HEK293 (cell line): Measurements from ENCODE around the gene APH1A.
A peak's percentile ranks its signal among the peaks of the same experiment; 100 is the strongest.

ENCODE experiments used
- CTCF ChIA-PET: fragments of 350-600 bp; formaldehyde crosslinking; extraction: SDS; loops from one replicate; lab custom pipeline; 2021; ENCODE audit warnings: antibody characterized with exemption; lab: Yijun Ruan, JAX
- POLR2A ChIA-PET: fragments of 300-600 bp; formaldehyde crosslinking; extraction: SDS; loops from one replicate; lab custom pipeline; 2020; ENCODE audit warnings: antibody characterized with exemption, inconsistent platforms; lab: Yijun Ruan, JAX
- H3K27ac ChIP-seq: fragments of 200-500 bp; sonication (Bioruptor generic); 2 replicates; pipeline ENCODE4 v1.5.1; 2014; ENCODE audit warnings: low read depth, low read length, control low read depth, inconsistent platforms; ENCODE audit errors: extremely low read depth
- H3K36me3 ChIP-seq, 2 experiments: fragments of 200-500 bp in 1 of 2; sonication (Bioruptor generic) in 1 of 2; 1 replicate in 1 of 2; 2 replicates in 1 of 2; pipeline ENCODE4 v1.5.1; 2014 to 2017; ENCODE audit warnings: inconsistent platforms in 2 of 2, low read length in 2 of 2; ENCODE audit not compliant: control insufficient read depth in 2 of 2, insufficient read depth in 1 of 2
- H3K4me1 ChIP-seq: fragments of 200-500 bp; sonication (Bioruptor generic); 2 replicates; pipeline ENCODE4 v1.5.1; 2014; ENCODE audit warnings: mild to moderate bottlenecking, low read length, inconsistent platforms; ENCODE audit not compliant: control insufficient read depth, insufficient read depth
- H3K4me3 ChIP-seq: 2 replicates; pipeline ENCODE4 v1.5.1; 2011; ENCODE audit warnings: low read depth, mild to moderate bottlenecking, control low read depth, low read length, moderate library complexity
- H3K9me3 ChIP-seq: fragments of 200-500 bp; sonication (Bioruptor generic); 2 replicates; pipeline ENCODE4 v1.5.1; 2014; ENCODE audit warnings: low read depth, low read length, inconsistent platforms; ENCODE audit not compliant: control insufficient read depth, insufficient read depth
- EGR2 ChIP-seq: fragments of 450-650 bp; formaldehyde crosslinking; IDR thresholded peaks from 2 replicates; pipeline ENCODE4 v1.5.1; 2016; ENCODE audit warnings: low read depth, missing biosample characterization, missing genetic modification characterization
- PRDM1 ChIP-seq: fragments of 450-650 bp; formaldehyde crosslinking; IDR thresholded peaks from 2 replicates; pipeline ENCODE4; 2016; ENCODE audit warnings: missing biosample characterization, missing genetic modification characterization
- TRIM28 ChIP-seq: IDR thresholded peaks from 2 replicates; pipeline ENCODE4 v1.6.1; 2011; ENCODE audit warnings: low read length, control low read depth, borderline replicate concordance
- ZBTB17 ChIP-seq: fragments of 450-650 bp; formaldehyde crosslinking; IDR thresholded peaks from 2 replicates; pipeline ENCODE4 v1.5.1; 2016; ENCODE audit warnings: missing biosample characterization, missing genetic modification characterization
- ZFHX2 ChIP-seq: fragments of 450-650 bp; formaldehyde crosslinking; conservative IDR thresholded peaks from 2 replicates; pipeline ENCODE4 v1.5.1; 2016; ENCODE audit warnings: missing biosample characterization, missing genetic modification characterization
- ZNF112 ChIP-seq: fragments of 450-650 bp; formaldehyde crosslinking; IDR thresholded peaks from 2 replicates; pipeline ENCODE4 v1.5.0; 2017; ENCODE audit warnings: missing biosample characterization, missing genetic modification characterization
- ZNF114 ChIP-seq: fragments of 450-650 bp; formaldehyde crosslinking; IDR thresholded peaks from 2 replicates; pipeline ENCODE4 v1.5.0; 2017; ENCODE audit warnings: missing biosample characterization, missing genetic modification characterization
- ZNF266 ChIP-seq: fragments of 450-650 bp; formaldehyde crosslinking; IDR thresholded peaks from 2 replicates; pipeline ENCODE4 v1.5.1; 2016; ENCODE audit warnings: missing biosample characterization, missing genetic modification characterization, low read depth
- ZNF335 ChIP-seq: fragments of 450-650 bp; formaldehyde crosslinking; conservative IDR thresholded peaks from 2 replicates; pipeline ENCODE4 v1.5.1; 2016; ENCODE audit warnings: missing biosample characterization, missing genetic modification characterization
- ZNF341 ChIP-seq: fragments of 450-650 bp; formaldehyde crosslinking; IDR thresholded peaks from 2 replicates; pipeline ENCODE4; 2016; ENCODE audit warnings: low read depth, missing biosample characterization, missing genetic modification characterization
- ZNF426 ChIP-seq: fragments of 450-650 bp; formaldehyde crosslinking; IDR thresholded peaks from 2 replicates; pipeline ENCODE4 v1.5.1; 2017; ENCODE audit warnings: missing biosample characterization, missing genetic modification characterization, mild to moderate bottlenecking, inconsistent platforms, moderate library complexity
- ZNF600 ChIP-seq: fragments of 450-650 bp; formaldehyde crosslinking; IDR thresholded peaks from 2 replicates; pipeline ENCODE4 v1.5.1; 2016; ENCODE audit warnings: missing biosample characterization, missing genetic modification characterization
- ZSCAN23 ChIP-seq: fragments of 450-650 bp; formaldehyde crosslinking; IDR thresholded peaks from 2 replicates; pipeline ENCODE4 v1.5.1; 2016; ENCODE audit warnings: missing biosample characterization, missing genetic modification characterization
- TF ChIP-seq, protein P1 (sequence below): fragments of 450-650 bp; formaldehyde crosslinking; IDR thresholded peaks from 2 replicates; pipeline ENCODE4 v1.5.1; 2016; ENCODE audit warnings: missing biosample characterization, missing genetic modification characterization
- TF ChIP-seq, protein P2 (sequence below): fragments of 450-650 bp; formaldehyde crosslinking; conservative IDR thresholded peaks from 2 replicates; pipeline ENCODE4 v1.5.1; 2016; ENCODE audit warnings: low read depth, missing biosample characterization, missing genetic modification characterization
- TF ChIP-seq, protein P3 (sequence below): fragments of 450-650 bp; formaldehyde crosslinking; IDR thresholded peaks from 2 replicates; pipeline ENCODE4 v1.5.1; 2016; ENCODE audit warnings: missing biosample characterization, missing genetic modification characterization

APH1A gene

DNA sequence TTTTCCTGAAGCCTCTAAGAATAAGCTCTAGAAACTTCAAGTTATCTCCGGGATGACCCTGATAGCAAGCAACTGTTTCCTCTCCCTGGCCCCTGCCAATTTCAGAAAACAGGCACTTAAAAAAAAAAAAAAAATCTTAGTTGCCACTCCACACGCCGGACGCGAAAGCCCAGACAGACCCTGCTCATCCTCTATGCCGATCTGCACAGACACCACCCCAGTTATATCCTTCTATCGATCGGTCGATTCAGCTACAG, 34.6 kb downstream of the APH1A start:
- ChIA-PET CTCF (interaction anchor here (1.1 kb wide), 1 partner anchor 65 kb away, joined by 3 read pairs; no protein-coding TSS in a partner anchor), POLR2A (interaction anchor here (0.5 to 0.6 kb wide), 2 partner anchors 164 to 643 kb away, joined by 3 read pairs; no protein-coding TSS in a partner anchor)
- Histone ChIP-seq H3K27ac (peak overlapping the region; percentile 82; the same call in 1 of the 2 replicates), H3K36me3 (peaks cover 22% of the 10 kb centered on the region in 2 experiments), H3K9me3 (no peaks in the 10 kb centered on the region), H3K4me3 (peak overlapping the region; percentile 89), H3K4me1 (no peaks in the 10 kb centered on the region; the same call in 1 of the 2 replicates)
- no peak for TF ChIP-seq ZNF114
- TF ChIP-seq ZNF600 (tag by site-specific recombination): 0 out of 2 replicates have a peak, but pooled peaks have one; percentile 49
- TF ChIP-seq ZNF112 (tag by site-specific recombination): no peak
- peak; percentile 100 for TF ChIP-seq ZNF335
- no peak for TF ChIP-seq ZNF266 (tag by site-specific recombination)
- TF ChIP-seq, protein P1, sequence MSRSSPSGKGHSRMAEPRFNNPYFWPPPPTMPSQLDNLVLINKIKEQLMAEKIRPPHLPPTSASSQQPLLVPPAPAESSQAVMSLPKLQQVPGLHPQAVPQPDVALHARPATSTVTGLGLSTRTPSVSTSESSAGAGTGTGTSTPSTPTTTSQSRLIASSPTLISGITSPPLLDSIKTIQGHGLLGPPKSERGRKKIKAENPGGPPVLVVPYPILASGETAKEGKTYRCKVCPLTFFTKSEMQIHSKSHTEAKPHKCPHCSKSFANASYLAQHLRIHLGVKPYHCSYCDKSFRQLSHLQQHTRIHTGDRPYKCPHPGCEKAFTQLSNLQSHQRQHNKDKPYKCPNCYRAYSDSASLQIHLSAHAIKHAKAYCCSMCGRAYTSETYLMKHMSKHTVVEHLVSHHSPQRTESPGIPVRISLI (tag by site-specific recombination): peak; percentile 100
- TF ChIP-seq, protein P2, sequence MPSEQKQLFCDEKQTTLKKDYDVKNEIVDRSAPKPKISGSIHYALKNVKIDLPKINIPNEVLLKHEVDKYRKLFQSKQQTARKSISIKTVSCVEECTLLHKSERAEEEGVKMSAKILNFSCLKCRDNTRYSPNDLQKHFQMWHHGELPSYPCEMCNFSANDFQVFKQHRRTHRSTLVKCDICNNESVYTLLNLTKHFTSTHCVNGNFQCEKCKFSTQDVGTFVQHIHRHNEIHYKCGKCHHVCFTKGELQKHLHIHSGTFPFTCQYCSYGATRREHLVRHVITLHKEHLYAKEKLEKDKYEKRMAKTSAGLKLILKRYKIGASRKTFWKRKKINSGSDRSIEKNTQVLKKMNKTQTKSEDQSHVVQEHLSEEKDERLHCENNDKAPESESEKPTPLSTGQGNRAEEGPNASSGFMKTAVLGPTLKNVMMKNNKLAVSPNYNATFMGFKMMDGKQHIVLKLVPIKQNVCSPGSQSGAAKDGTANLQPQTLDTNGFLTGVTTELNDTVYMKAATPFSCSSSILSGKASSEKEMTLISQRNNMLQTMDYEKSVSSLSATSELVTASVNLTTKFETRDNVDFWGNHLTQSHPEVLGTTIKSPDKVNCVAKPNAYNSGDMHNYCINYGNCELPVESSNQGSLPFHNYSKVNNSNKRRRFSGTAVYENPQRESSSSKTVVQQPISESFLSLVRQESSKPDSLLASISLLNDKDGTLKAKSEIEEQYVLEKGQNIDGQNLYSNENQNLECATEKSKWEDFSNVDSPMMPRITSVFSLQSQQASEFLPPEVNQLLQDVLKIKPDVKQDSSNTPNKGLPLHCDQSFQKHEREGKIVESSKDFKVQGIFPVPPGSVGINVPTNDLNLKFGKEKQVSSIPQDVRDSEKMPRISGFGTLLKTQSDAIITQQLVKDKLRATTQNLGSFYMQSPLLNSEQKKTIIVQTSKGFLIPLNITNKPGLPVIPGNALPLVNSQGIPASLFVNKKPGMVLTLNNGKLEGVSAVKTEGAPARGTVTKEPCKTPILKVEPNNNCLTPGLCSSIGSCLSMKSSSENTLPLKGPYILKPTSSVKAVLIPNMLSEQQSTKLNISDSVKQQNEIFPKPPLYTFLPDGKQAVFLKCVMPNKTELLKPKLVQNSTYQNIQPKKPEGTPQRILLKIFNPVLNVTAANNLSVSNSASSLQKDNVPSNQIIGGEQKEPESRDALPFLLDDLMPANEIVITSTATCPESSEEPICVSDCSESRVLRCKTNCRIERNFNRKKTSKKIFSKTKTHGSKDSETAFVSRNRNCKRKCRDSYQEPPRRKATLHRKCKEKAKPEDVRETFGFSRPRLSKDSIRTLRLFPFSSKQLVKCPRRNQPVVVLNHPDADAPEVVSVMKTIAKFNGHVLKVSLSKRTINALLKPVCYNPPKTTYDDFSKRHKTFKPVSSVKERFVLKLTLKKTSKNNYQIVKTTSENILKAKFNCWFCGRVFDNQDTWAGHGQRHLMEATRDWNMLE (tag by site-specific recombination): no peak
- no peak for TF ChIP-seq TRIM28
- no peak for TF ChIP-seq EGR2 (tag by site-specific recombination)
- TF ChIP-seq, protein P3, sequence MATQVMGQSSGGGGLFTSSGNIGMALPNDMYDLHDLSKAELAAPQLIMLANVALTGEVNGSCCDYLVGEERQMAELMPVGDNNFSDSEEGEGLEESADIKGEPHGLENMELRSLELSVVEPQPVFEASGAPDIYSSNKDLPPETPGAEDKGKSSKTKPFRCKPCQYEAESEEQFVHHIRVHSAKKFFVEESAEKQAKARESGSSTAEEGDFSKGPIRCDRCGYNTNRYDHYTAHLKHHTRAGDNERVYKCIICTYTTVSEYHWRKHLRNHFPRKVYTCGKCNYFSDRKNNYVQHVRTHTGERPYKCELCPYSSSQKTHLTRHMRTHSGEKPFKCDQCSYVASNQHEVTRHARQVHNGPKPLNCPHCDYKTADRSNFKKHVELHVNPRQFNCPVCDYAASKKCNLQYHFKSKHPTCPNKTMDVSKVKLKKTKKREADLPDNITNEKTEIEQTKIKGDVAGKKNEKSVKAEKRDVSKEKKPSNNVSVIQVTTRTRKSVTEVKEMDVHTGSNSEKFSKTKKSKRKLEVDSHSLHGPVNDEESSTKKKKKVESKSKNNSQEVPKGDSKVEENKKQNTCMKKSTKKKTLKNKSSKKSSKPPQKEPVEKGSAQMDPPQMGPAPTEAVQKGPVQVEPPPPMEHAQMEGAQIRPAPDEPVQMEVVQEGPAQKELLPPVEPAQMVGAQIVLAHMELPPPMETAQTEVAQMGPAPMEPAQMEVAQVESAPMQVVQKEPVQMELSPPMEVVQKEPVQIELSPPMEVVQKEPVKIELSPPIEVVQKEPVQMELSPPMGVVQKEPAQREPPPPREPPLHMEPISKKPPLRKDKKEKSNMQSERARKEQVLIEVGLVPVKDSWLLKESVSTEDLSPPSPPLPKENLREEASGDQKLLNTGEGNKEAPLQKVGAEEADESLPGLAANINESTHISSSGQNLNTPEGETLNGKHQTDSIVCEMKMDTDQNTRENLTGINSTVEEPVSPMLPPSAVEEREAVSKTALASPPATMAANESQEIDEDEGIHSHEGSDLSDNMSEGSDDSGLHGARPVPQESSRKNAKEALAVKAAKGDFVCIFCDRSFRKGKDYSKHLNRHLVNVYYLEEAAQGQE (tag by site-specific recombination): peak; percentile 16; the same call in 1 of the 2 replicates

DNA sequence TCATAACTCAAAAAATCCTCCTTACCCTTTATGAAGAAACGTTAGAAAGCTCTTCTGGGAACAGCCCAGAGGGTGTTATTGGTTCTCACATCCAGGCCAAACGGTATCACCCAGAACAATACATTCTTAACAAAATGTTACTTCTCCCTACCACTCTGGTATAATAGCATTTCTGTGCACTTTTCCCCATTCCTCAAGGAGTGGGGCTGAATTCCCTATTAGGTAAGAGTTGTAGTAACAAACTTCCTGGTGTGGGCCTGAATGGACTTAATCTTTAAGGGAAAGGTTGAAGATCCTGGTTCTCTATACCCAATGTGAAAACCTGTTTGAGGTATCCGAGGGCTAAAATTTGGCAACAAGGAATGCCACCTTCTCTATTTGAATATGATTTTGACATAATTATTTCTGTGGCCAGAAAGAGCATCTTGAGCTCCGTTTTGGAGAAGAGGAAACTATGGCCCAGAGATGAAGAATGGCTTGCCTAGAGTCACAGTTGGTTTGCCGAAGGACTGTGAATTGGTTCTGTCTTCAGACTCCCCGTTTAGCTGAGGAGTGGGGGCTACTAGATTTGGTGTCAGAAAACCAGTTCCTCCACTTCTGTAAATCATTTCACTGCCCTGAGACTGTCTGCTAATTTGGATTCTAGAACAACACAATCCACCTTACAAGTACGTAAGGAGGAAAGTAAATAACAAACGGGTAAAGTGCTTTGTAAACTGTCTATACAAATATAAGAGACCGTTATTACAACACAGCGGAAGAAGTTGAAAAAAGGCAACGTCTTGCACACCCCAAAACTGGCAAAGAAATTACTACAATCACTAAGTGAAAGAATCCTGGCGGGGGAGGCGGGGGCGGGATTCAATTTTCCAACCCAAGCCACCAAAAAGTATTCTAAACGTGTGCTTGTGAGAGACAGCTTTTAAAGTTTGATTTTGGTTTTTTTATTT, 35.2 kb downstream of the APH1A start:
- CTCF ChIA-PET: interaction anchor here (0.6 to 1.9 kb wide), 3 partner anchors 13 to 65 kb away, joined by 3 to 6 read pairs (median 4); partner anchors contain the start of gene C1orf54
- POLR2A ChIA-PET: interaction anchor here (0.5 to 0.6 kb wide), 2 partner anchors 164 to 643 kb away, joined by 3 read pairs; no protein-coding TSS in a partner anchor
- H3K4me3 ChIP-seq: peak overlapping the region; percentile 89
- no peak overlapping the region for H3K27ac ChIP-seq
- no peaks in the 10 kb centered on the region for H3K9me3 ChIP-seq
- no peaks in the 10 kb centered on the region; the same call in 1 of the 2 replicates for H3K4me1 ChIP-seq
- H3K36me3 ChIP-seq: peaks cover 27 to 28% of the 10 kb centered on the region in 2 experiments
- TF ChIP-seq ZSCAN23 (tag by site-specific recombination) (no peak), ZNF341 (tag by site-specific recombination) (peak; percentile 54), EGR2 (tag by site-specific recombination) (0 out of 2 replicates have a peak, but pooled peaks have one; percentile 22), ZFHX2 (tag by site-specific recombination) (peak; percentile 58; the same call in 1 of the 2 replicates), ZBTB17 (tag by site-specific recombination) (peak; percentile 62), PRDM1 (tag by site-specific recombination) (peak; percentile 53; the same call in 1 of the 2 replicates), ZNF426 (tag by site-specific recombination) (no peak)
